ENCODE measurements around the gene PTCD3.

Gene PTCD3

GRCh38 chr2:86105969-86106945, at the start of gene PTCD3:
TSS of gene PTCD3 (plus strand) at chr2:86106235. CDS start at chr2:86106248, 13 bp downstream.
- peak; percentile 84 for DNase-seq (ENCODE audit: low read depth)

GRCh38 chr2:86056590-86057331, 49.3 kb upstream of the PTCD3 start:
- DNase-seq (ENCODE audit: low read depth): no peak

GRCh38 chr2:86062043-86062442, 44.0 kb upstream of the PTCD3 start:
- DNase-seq (ENCODE audit: low read depth): no peak

GRCh38 chr2:86064006-86064405, 42.0 kb upstream of the PTCD3 start:
- no peak for DNase-seq (ENCODE audit: low read depth)

GRCh38 chr2:86065512-86065911, 40.5 kb upstream of the PTCD3 start:
- DNase-seq (ENCODE audit: low read depth): no peak

GRCh38 chr2:86066007-86066578, 39.9 kb upstream of the PTCD3 start:
- DNase-seq (ENCODE audit: low read depth): no peak

- DNase-seq (ENCODE audit: low read depth): no peak
These were observed 39.1 kb upstream of the PTCD3 start for GRCh38 chr2:86066915-86067314.

GRCh38 chr2:86068136-86068588, 37.9 kb upstream of the PTCD3 start:
- no peak for DNase-seq (ENCODE audit: low read depth)

GRCh38 chr2:86068648-86069047, 37.4 kb upstream of the PTCD3 start:
- DNase-seq (ENCODE audit: low read depth): no peak

GRCh38 chr2:86069091-86069685, 36.8 kb upstream of the PTCD3 start:
- no peak for DNase-seq (ENCODE audit: low read depth)

- DNase-seq (ENCODE audit: low read depth): no peak
These were observed 36.2 kb upstream of the PTCD3 start for GRCh38 chr2:86069783-86070339.

GRCh38 chr2:86070868-86071267, 35.2 kb upstream of the PTCD3 start:
- DNase-seq (ENCODE audit: low read depth): no peak

GRCh38 chr2:86072271-86072858, 33.7 kb upstream of the PTCD3 start:
- DNase-seq (ENCODE audit: low read depth): no peak

- DNase-seq (ENCODE audit: low read depth): no peak
These were observed 32.8 kb upstream of the PTCD3 start for GRCh38 chr2:86073225-86073624.

- DNase-seq (ENCODE audit: low read depth): no peak
These were observed 31.8 kb upstream of the PTCD3 start for GRCh38 chr2:86074256-86074655.

GRCh38 chr2:86074811-86075210, 31.2 kb upstream of the PTCD3 start:
- DNase-seq (ENCODE audit: low read depth): no peak

- no peak for DNase-seq (ENCODE audit: low read depth)
These were observed 30.1 kb upstream of the PTCD3 start for GRCh38 chr2:86075886-86076285.

- no peak for DNase-seq (ENCODE audit: low read depth)
These were observed 27.1 kb upstream of the PTCD3 start for GRCh38 chr2:86078774-86079545.

GRCh38 chr2:86079981-86080911, 25.8 kb upstream of the PTCD3 start:
- peak; percentile 14 for DNase-seq (ENCODE audit: low read depth)

- DNase-seq (ENCODE audit: low read depth): no peak
These were observed 24.3 kb upstream of the PTCD3 start for GRCh38 chr2:86081724-86082123.

All from non-pigmented ciliary epithelial cell (primary cell).